Left lung (tissue), 10 donors: Measurements from ENCODE around the gene B3GNT3. TPM values are rescaled to one million over a fixed set of nuclear protein-coding genes. Genes with fewer than 3 reads are reported as not detected.
"Not testable (repeated sequence)": the region's sequence is repeated elsewhere in the genome, so short reads cannot be mapped to it uniquely, and the experiment has no call there.

Source experiments
- ATAC-seq: fragments of 200-7000 bp; cut with Tn5 transposase; one replicate; pipeline ENCODE4 v1.9.1; 2020; ENCODE audit warnings: moderate library complexity
- DNase-seq, 4 donors: peaks; one replicate each; pipeline ENCODE4 v3.0.0-alpha.2; 2013 to 2020
- H3K27ac ChIP-seq, 2 donors: fragments of 200-600 bp; sonication (generic) in 1 of 2; one replicate each; pipeline versions ENCODE4 v1.5.0 to v1.8.0; 2020 to 2021
- H3K27me3 ChIP-seq, 2 donors: fragments of 200-600 bp; sonication (generic) in 1 of 2; one replicate each; pipeline versions ENCODE4 v1.5.0 to v1.8.0; 2020 to 2021
- H3K36me3 ChIP-seq, 2 donors: fragments of 200-600 bp; sonication (generic) in 1 of 2; one replicate each; pipeline versions ENCODE4 v1.5.0 to v1.8.0; 2020 to 2021
- H3K4me1 ChIP-seq, 2 donors: fragments of 200-600 bp; one replicate each; pipeline ENCODE4 v1.8.0; 2021
- H3K4me3 ChIP-seq, 2 donors: fragments of 200-600 bp; sonication (generic) in 1 of 2; one replicate each; pipeline versions ENCODE4 v1.5.0 to v1.8.0; 2020 to 2021; ENCODE audit warnings: mild to moderate bottlenecking in 1 of 2
- H3K9me3 ChIP-seq, 2 donors: fragments of 200-600 bp; sonication (generic) in 1 of 2; one replicate each; pipeline versions ENCODE4 v1.5.0 to v1.8.0; 2020 to 2021
- intact Hi-C, 2 donors: fragments of 100-400 bp; cut with DNase I; formaldehyde crosslinking; loops; one replicate each; pipeline versions ENCODE4 v1.11.2 to v1.14.2; 2022
- polyA plus RNA-seq, 6 donors: library from polyadenylated mRNA; unstranded; fragments of 120-200 nt; gene quantifications; one replicate each; pipeline ENCODE4 v1.2.1, GENCODE V29; 2013; ENCODE audit not compliant: insufficient read length in 6 of 6
- total RNA-seq, 2 donors: library from RNA; stranded (reverse); fragmentation: NEBNext Ultra II Directional; extraction: Animal tissue kit (Norgen Biotek cat#: 25700); gene quantifications; one replicate each; pipeline ENCODE4 v1.2.1, GENCODE V29; 2021
- TF ChIP-seq, protein P1 (sequence below), 2 donors: fragments of 200-600 bp; sonication (generic) in 1 of 2; IDR thresholded peaks; one replicate each; pipeline versions ENCODE4 v1.5.0 to v1.8.0; 2021; ENCODE audit warnings: antibody characterized with exemption in 2 of 2
- donor health status: DM: no; HTN: yes; CAD: no.
- donor health status: DM: no; HTN: no; CAD: no.

Gene B3GNT3
- total and polyA plus RNA-seq, 8 donors, result 0.12 to 5.2 (median 1.1) TPM; not detected in 4

DNA sequence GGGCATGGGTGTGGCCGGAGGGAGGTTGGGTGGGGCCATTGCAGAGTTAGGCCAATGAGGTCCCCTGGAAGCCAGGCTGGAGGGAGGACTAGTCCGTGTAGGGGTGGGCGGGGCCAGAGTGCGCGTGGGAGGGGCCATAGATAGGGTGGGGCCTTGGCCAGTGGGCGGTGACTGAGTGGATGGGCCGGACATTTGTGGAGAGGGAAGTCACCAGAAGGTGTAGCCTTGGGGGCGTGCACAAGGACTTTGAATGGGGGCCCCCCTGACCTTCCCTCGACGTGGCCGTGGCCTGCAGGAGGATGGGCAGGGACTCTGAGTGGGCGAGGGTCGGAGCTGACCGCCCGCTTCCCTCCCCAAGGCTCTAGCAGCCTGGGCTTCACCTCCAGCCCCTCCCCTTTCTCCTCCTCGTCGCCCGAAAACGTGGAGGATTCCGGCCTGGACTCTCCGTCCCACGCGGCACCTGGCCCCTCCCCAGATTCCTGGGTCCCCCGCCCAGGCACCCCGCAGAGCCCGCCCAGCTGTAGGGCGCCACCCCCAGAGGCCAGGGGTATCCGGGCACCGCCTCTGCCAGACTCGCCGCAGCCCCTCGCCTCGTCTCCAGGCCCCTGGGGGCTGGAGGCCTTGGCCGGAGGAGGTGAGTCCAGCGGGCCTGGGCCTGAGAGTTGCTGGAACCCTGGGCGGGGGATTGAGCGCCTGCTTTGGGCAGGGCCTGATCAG, 16.5 kb upstream of the B3GNT3 start:
- Histone ChIP-seq H3K4me1 (peaks cover 6 to 17% of the 10 kb centered on the region in 2 donors), H3K36me3 (peaks cover 0 to 21% of the 10 kb centered on the region in 2 donors), H3K9me3 (no peaks in the 10 kb centered on the region), H3K4me3 (peak overlapping the region in 1 of 2 donors; percentile 37), H3K27ac (peak overlapping the region in 1 of 2 donors; percentile 31), H3K27me3 (peaks cover 0 to 46% of the 10 kb centered on the region in 2 donors)
- ATAC-seq, result peak; percentile 82
- TF ChIP-seq, protein P1, sequence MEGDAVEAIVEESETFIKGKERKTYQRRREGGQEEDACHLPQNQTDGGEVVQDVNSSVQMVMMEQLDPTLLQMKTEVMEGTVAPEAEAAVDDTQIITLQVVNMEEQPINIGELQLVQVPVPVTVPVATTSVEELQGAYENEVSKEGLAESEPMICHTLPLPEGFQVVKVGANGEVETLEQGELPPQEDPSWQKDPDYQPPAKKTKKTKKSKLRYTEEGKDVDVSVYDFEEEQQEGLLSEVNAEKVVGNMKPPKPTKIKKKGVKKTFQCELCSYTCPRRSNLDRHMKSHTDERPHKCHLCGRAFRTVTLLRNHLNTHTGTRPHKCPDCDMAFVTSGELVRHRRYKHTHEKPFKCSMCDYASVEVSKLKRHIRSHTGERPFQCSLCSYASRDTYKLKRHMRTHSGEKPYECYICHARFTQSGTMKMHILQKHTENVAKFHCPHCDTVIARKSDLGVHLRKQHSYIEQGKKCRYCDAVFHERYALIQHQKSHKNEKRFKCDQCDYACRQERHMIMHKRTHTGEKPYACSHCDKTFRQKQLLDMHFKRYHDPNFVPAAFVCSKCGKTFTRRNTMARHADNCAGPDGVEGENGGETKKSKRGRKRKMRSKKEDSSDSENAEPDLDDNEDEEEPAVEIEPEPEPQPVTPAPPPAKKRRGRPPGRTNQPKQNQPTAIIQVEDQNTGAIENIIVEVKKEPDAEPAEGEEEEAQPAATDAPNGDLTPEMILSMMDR (IDR thresholded peaks at IDR 0.05), result no peak
- intact Hi-C loops, result no loop called here
- peak in 2 of 4 donors; percentile 82 to 94 for DNase-seq

- H3K27ac ChIP-seq, result peak overlapping the region in 1 of 2 donors; percentile 31
- no peaks in the 10 kb centered on the region for H3K9me3 ChIP-seq
- H3K4me1 ChIP-seq, result peaks cover 6 to 19% of the 10 kb centered on the region in 2 donors
- H3K4me3 ChIP-seq, result peak overlapping the region in 1 of 2 donors; percentile 37
- intact Hi-C loops, result no loop called here
- DNase-seq (peak in 1 of 4 donors; percentile 79), ATAC-seq (peak; percentile 20)
- TF ChIP-seq, protein P1 (IDR thresholded peaks at IDR 0.05), result no peak
- peaks cover 0 to 24% of the 10 kb centered on the region in 2 donors for H3K36me3 ChIP-seq
- H3K27me3 ChIP-seq, result peaks cover 0 to 46% of the 10 kb centered on the region in 2 donors
Observed at GRCh38 chr19:17778968-17779929, 15.7 kb upstream of the B3GNT3 start.

DNA sequence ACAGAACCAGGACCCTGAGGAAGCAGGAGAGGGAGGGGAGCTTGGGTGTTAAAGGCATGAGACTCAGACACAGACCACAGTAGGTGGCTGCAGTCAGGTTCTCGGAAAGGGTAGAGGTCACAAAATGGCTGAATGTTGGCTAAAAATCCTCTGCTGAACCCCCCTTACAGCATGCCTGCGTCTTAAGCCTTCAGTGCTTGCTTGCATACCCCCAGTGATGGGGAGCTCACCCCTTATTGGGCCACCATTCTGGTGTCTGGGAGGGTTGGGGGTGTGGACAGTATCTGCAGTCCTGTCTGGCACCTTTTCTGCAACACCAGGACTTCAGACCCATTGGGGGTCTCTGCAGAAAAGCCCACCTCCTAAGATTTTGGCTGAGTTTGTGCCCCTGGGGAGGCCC, 14.2 kb upstream of the B3GNT3 start:
- Histone ChIP-seq H3K4me1 (peaks cover 6 to 19% of the 10 kb centered on the region in 2 donors), H3K36me3 (peaks cover 0 to 24% of the 10 kb centered on the region in 2 donors), H3K27ac (no peak overlapping the region), H3K27me3 (peaks cover 0 to 46% of the 10 kb centered on the region in 2 donors), H3K9me3 (no peaks in the 10 kb centered on the region), H3K4me3 (no peak overlapping the region)
- intact Hi-C loops, result loop anchor here in 1 of 2 donors (10.0 kb wide), 1 partner anchor 74 kb away; the partner anchor contains the start of gene RPL18A
- ATAC-seq, result no peak
- no peak for DNase-seq
- TF ChIP-seq, protein P1 (IDR thresholded peaks at IDR 0.05), result no peak

DNA sequence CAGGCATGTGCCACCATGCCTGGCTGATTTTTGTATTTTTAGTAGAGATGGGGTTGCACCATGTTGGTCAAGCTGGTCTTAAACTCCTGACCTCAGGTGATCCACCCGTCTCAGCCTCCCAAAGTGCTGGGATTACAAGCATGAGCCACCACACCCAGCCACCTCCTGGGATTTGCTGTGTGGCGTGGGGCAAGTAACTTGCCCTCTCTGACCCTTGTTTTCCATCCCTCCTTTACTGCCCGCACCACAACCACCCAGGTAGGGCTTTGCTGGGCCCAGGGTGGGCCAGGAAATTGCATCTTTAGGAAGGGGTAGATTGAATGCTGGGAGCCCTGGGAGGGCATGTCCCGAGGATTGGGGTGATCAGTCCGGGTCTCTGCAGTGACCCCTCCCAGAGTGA, 11.2 kb upstream of the B3GNT3 start:
- peaks cover 0 to 40% of the 10 kb centered on the region in 2 donors for H3K36me3 ChIP-seq
- not testable (repeated sequence) for ATAC-seq, DNase-seq, H3K27ac ChIP-seq, H3K9me3 ChIP-seq, H3K4me3 ChIP-seq
- intact Hi-C loops, result loop anchor here in 1 of 2 donors (10.0 kb wide), 1 partner anchor 71 kb away; the partner anchor contains the start of gene RPL18A
- peaks cover 0 to 29% of the 10 kb centered on the region in 2 donors for H3K27me3 ChIP-seq
- peaks cover 4 to 13% of the 10 kb centered on the region in 2 donors for H3K4me1 ChIP-seq

GRCh38 chr19:17784201-17785008, 10.5 kb upstream of the B3GNT3 start:
- peaks cover 0 to 22% of the 10 kb centered on the region in 2 donors for H3K27me3 ChIP-seq
- peaks cover 0 to 41% of the 10 kb centered on the region in 2 donors for H3K36me3 ChIP-seq
- no peaks in the 10 kb centered on the region for H3K9me3 ChIP-seq
- TF ChIP-seq, protein P1 (IDR thresholded peaks at IDR 0.05), result peak; percentile 75 to 77
- no peak overlapping the region for H3K4me3 ChIP-seq
- peak in 3 of 4 donors; percentile 31 to 65 (median 63) for DNase-seq
- intact Hi-C loops, result loop anchor here in 1 of 2 donors (10.0 kb wide), 1 partner anchor 70 kb away; the partner anchor contains the start of gene RPL18A
- ATAC-seq, result peak; percentile 90
- H3K4me1 ChIP-seq, result peaks cover 0 to 7% of the 10 kb centered on the region in 2 donors
- H3K27ac ChIP-seq, result no peak overlapping the region
